ENCODE results near the gene SDCBP2. TPM values are rescaled to one million over a fixed set of nuclear protein-coding genes. Genes with fewer than 3 reads are reported as not detected.
A peak's percentile ranks its signal among the peaks of the same experiment; 100 is the strongest.

The SDCBP2 gene
- total and polyA plus RNA-seq, 5 donors from 2014 or later: 1.2 to 4.3 (median 3.0) TPM

GRCh38 chr20:1322511-1323245, 6.3 kb downstream of the SDCBP2 start:
- peaks cover 30% of the 10 kb centered on the region for H3K4me1 ChIP-seq (ENCODE audit: control insufficient read depth, insufficient read depth, low read length, poor library complexity, severe bottlenecking)
- Mint-ChIP-seq H3K36me3 (peaks cover under 1% of the 10 kb centered on the region), H3K9me3 (peaks cover 0 to 2% (median 0%) of the 10 kb centered on the region in 7 donors), H3K4me1 (peaks cover 0 to 9% (median 1%) of the 10 kb centered on the region in 4 donors), H3K27me3 (no peaks in the 10 kb centered on the region), H3K4me3 (no peak overlapping the region), H3K27ac (peak overlapping the region in 2 of 3 donors; percentile 56 to 69)
- ATAC-seq (ENCODE audit: low read depth in 2 of 2) (no peak), DNase-seq (no peak)
- no peaks in the 10 kb centered on the region for H3K27me3 ChIP-seq (ENCODE audit: control insufficient read depth, insufficient read depth, low read length)
- no peaks in the 10 kb centered on the region for H3K9me3 ChIP-seq (ENCODE audit: control insufficient read depth in 2 of 2, low read length in 2 of 2)
- H3K27ac ChIP-seq (ENCODE audit: insufficient read depth, low read length, poor library complexity, severe bottlenecking): no peak overlapping the region
- H3K4me3 ChIP-seq (ENCODE audit: low read depth, low read length): no peak overlapping the region
- no peaks in the 10 kb centered on the region for H3K36me3 ChIP-seq (ENCODE audit: control insufficient read depth, insufficient read depth, low read length)

GRCh38 chr20:1321654-1321939, 7.3 kb downstream of the SDCBP2 start:
- Mint-ChIP-seq H3K27me3 (no peaks in the 10 kb centered on the region), H3K9me3 (peaks cover 0 to 2% (median 0%) of the 10 kb centered on the region in 7 donors), H3K4me3 (no peak overlapping the region), H3K4me1 (peaks cover 0 to 3% (median under 1%) of the 10 kb centered on the region in 4 donors), H3K36me3 (no peaks in the 10 kb centered on the region), H3K27ac (no peak overlapping the region)
- Histone ChIP-seq H3K36me3 (ENCODE audit: control insufficient read depth, insufficient read depth, low read length) (no peaks in the 10 kb centered on the region), H3K9me3 (ENCODE audit: control insufficient read depth in 2 of 2, low read length in 2 of 2) (no peaks in the 10 kb centered on the region), H3K4me1 (ENCODE audit: control insufficient read depth, insufficient read depth, low read length, poor library complexity, severe bottlenecking) (peaks cover 22% of the 10 kb centered on the region), H3K27me3 (ENCODE audit: control insufficient read depth, insufficient read depth, low read length) (no peaks in the 10 kb centered on the region), H3K4me3 (ENCODE audit: low read depth, low read length) (no peak overlapping the region), H3K27ac (ENCODE audit: insufficient read depth, low read length, poor library complexity, severe bottlenecking) (no peak overlapping the region)
- DNase-seq: no peak
- ATAC-seq (ENCODE audit: low read depth in 2 of 2): no peak

GRCh38 chr20:1320902-1321653, 7.9 kb downstream of the SDCBP2 start:
- H3K27me3 ChIP-seq (ENCODE audit: control insufficient read depth, insufficient read depth, low read length): no peaks in the 10 kb centered on the region
- no peak for ATAC-seq (ENCODE audit: low read depth in 2 of 2)
- H3K4me3 ChIP-seq (ENCODE audit: low read depth, low read length): no peak overlapping the region
- DNase-seq: no peak
- no peaks in the 10 kb centered on the region for H3K36me3 ChIP-seq (ENCODE audit: control insufficient read depth, insufficient read depth, low read length)
- no peaks in the 10 kb centered on the region for H3K9me3 ChIP-seq (ENCODE audit: control insufficient read depth in 2 of 2, low read length in 2 of 2)
- peaks cover 17% of the 10 kb centered on the region for H3K4me1 ChIP-seq (ENCODE audit: control insufficient read depth, insufficient read depth, low read length, poor library complexity, severe bottlenecking)
- H3K27ac ChIP-seq (ENCODE audit: insufficient read depth, low read length, poor library complexity, severe bottlenecking): no peak overlapping the region
- H3K9me3 Mint-ChIP-seq: peaks cover 0 to 2% (median 0%) of the 10 kb centered on the region in 7 donors
- no peak overlapping the region for H3K4me3 Mint-ChIP-seq
- H3K27ac Mint-ChIP-seq: no peak overlapping the region
- peaks cover 0 to 4% (median under 1%) of the 10 kb centered on the region in 4 donors for H3K4me1 Mint-ChIP-seq
- H3K36me3 Mint-ChIP-seq: no peaks in the 10 kb centered on the region
- H3K27me3 Mint-ChIP-seq: no peaks in the 10 kb centered on the region

GRCh38 chr20:1320016-1320415, 8.9 kb downstream of the SDCBP2 start:
- no peak for ATAC-seq (ENCODE audit: low read depth in 2 of 2)
- Mint-ChIP-seq H3K27me3 (no peaks in the 10 kb centered on the region), H3K4me1 (peaks cover 0 to 4% (median under 1%) of the 10 kb centered on the region in 4 donors), H3K4me3 (peak overlapping the region in 1 of 4 donors; percentile 39), H3K27ac (no peak overlapping the region), H3K9me3 (peaks cover 0 to 2% (median 0%) of the 10 kb centered on the region in 7 donors), H3K36me3 (no peaks in the 10 kb centered on the region)
- Histone ChIP-seq H3K27ac (ENCODE audit: insufficient read depth, low read length, poor library complexity, severe bottlenecking) (no peak overlapping the region), H3K36me3 (ENCODE audit: control insufficient read depth, insufficient read depth, low read length) (no peaks in the 10 kb centered on the region), H3K4me3 (ENCODE audit: low read depth, low read length) (no peak overlapping the region), H3K4me1 (ENCODE audit: control insufficient read depth, insufficient read depth, low read length, poor library complexity, severe bottlenecking) (peaks cover 11% of the 10 kb centered on the region), H3K9me3 (ENCODE audit: control insufficient read depth in 2 of 2, low read length in 2 of 2) (no peaks in the 10 kb centered on the region), H3K27me3 (ENCODE audit: control insufficient read depth, insufficient read depth, low read length) (no peaks in the 10 kb centered on the region)
- no peak for DNase-seq

- Mint-ChIP-seq H3K36me3 (no peaks in the 10 kb centered on the region), H3K4me1 (peaks cover 0 to 4% (median under 1%) of the 10 kb centered on the region in 4 donors), H3K27me3 (no peaks in the 10 kb centered on the region), H3K4me3 (no peak overlapping the region), H3K27ac (no peak overlapping the region), H3K9me3 (peaks cover 0 to 2% (median 0%) of the 10 kb centered on the region in 7 donors)
- Histone ChIP-seq H3K36me3 (ENCODE audit: control insufficient read depth, insufficient read depth, low read length) (no peaks in the 10 kb centered on the region), H3K4me1 (ENCODE audit: control insufficient read depth, insufficient read depth, low read length, poor library complexity, severe bottlenecking) (peaks cover 6% of the 10 kb centered on the region), H3K27me3 (ENCODE audit: control insufficient read depth, insufficient read depth, low read length) (no peaks in the 10 kb centered on the region), H3K27ac (ENCODE audit: insufficient read depth, low read length, poor library complexity, severe bottlenecking) (no peak overlapping the region), H3K9me3 (ENCODE audit: control insufficient read depth in 2 of 2, low read length in 2 of 2) (no peaks in the 10 kb centered on the region), H3K4me3 (ENCODE audit: low read depth, low read length) (no peak overlapping the region)
- DNase-seq: no peak
- no peak for ATAC-seq (ENCODE audit: low read depth in 2 of 2)
Measured at GRCh38 chr20:1319462-1319861, 9.5 kb downstream of the SDCBP2 start.

GRCh38 chr20:1319051-1319450, 9.9 kb downstream of the SDCBP2 start:
- no peak for ATAC-seq (ENCODE audit: low read depth in 2 of 2)
- Mint-ChIP-seq H3K4me1 (peaks cover 0 to 4% (median under 1%) of the 10 kb centered on the region in 4 donors), H3K36me3 (no peaks in the 10 kb centered on the region), H3K4me3 (no peak overlapping the region), H3K9me3 (peaks cover 0 to 2% (median 0%) of the 10 kb centered on the region in 7 donors), H3K27ac (no peak overlapping the region), H3K27me3 (no peaks in the 10 kb centered on the region)
- Histone ChIP-seq H3K27ac (ENCODE audit: insufficient read depth, low read length, poor library complexity, severe bottlenecking) (no peak overlapping the region), H3K9me3 (ENCODE audit: control insufficient read depth in 2 of 2, low read length in 2 of 2) (no peaks in the 10 kb centered on the region), H3K4me1 (ENCODE audit: control insufficient read depth, insufficient read depth, low read length, poor library complexity, severe bottlenecking) (peaks cover 1% of the 10 kb centered on the region), H3K36me3 (ENCODE audit: control insufficient read depth, insufficient read depth, low read length) (no peaks in the 10 kb centered on the region), H3K27me3 (ENCODE audit: control insufficient read depth, insufficient read depth, low read length) (no peaks in the 10 kb centered on the region), H3K4me3 (ENCODE audit: low read depth, low read length) (no peak overlapping the region)
- no peak for DNase-seq

- Histone ChIP-seq H3K27me3 (ENCODE audit: control insufficient read depth, insufficient read depth, low read length) (no peaks in the 10 kb centered on the region), H3K27ac (ENCODE audit: insufficient read depth, low read length, poor library complexity, severe bottlenecking) (no peak overlapping the region), H3K4me3 (ENCODE audit: low read depth, low read length) (no peak overlapping the region), H3K36me3 (ENCODE audit: control insufficient read depth, insufficient read depth, low read length) (no peaks in the 10 kb centered on the region), H3K9me3 (ENCODE audit: control insufficient read depth in 2 of 2, low read length in 2 of 2) (no peaks in the 10 kb centered on the region), H3K4me1 (ENCODE audit: control insufficient read depth, insufficient read depth, low read length, poor library complexity, severe bottlenecking) (peaks cover 6% of the 10 kb centered on the region)
- DNase-seq (no peak), ATAC-seq (ENCODE audit: low read depth in 2 of 2) (no peak)
- Mint-ChIP-seq H3K4me3 (no peak overlapping the region), H3K9me3 (peaks cover 0 to 2% (median 0%) of the 10 kb centered on the region in 7 donors), H3K36me3 (no peaks in the 10 kb centered on the region), H3K27me3 (no peaks in the 10 kb centered on the region), H3K27ac (peak overlapping the region in 1 of 3 donors; percentile 56), H3K4me1 (peaks cover 0 to 11% (median 2%) of the 10 kb centered on the region in 4 donors)
Measured at GRCh38 chr20:1317545-1318255, 11.2 kb downstream of the SDCBP2 start.
